ENCODE results near the gene PKNOX2. TPM values are rescaled to one million over a fixed set of nuclear protein-coding genes. Genes with fewer than 3 reads are reported as not detected.

Gene PKNOX2
- total RNA-seq, 1 experiment from 2014 or later: not detected

DNA sequence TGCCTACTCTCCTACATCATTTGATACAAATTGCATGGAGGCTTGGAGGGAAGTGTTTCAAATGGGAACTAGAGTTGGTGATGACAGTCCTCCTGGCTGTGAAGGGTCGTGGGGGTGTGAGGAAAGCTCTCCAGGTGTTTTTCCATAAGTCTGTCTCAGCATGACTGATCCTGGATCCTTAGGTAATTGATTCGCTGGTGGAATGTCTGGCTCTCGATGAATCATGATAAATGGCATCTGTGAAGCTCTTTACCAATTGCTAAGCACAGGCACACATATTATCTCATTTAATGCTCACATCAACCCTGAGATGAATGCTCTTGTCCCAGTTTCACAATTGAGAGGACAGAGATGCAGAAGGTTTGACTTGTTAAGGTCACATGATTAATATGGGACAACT lies 107.5 kb downstream of the PKNOX2 start:
- Mint-ChIP-seq H3K4me1 (ENCODE audit: low read depth, unreplicated experiment) (no peaks in the 10 kb centered on the region), H3K27ac (ENCODE audit: unreplicated experiment) (no peak overlapping the region), H3K36me3 (ENCODE audit: insufficient read depth, unreplicated experiment) (no peaks in the 10 kb centered on the region), H3K9me3 (ENCODE audit: unreplicated experiment) (no peaks in the 10 kb centered on the region), H3K27me3 (ENCODE audit: insufficient read depth, unreplicated experiment) (peaks cover 28% of the 10 kb centered on the region), H3K4me3 (ENCODE audit: unreplicated experiment) (no peak overlapping the region)
- BruUV-seq (replicated peaks): no TSS peak
- H3K4me1 ChIP-seq: no peaks in the 10 kb centered on the region
- no peak overlapping the region for H3K4me3 ChIP-seq (ENCODE audit: low read depth, low read length)
- H3K36me3 ChIP-seq (ENCODE audit: control insufficient read depth, insufficient read depth, low read length): no peaks in the 10 kb centered on the region
- intact Hi-C loops (cut with micrococcal nuclease; ENCODE audit: unreplicated experiment): loop anchor here (10.0 kb wide), 1 partner anchor 223 kb away; the partner anchor contains the start of gene FEZ1
- peaks cover 1% of the 10 kb centered on the region for H3K27me3 ChIP-seq (replicated peaks; ENCODE audit: control insufficient read depth, insufficient read depth, low read length)
- H3K9me3 ChIP-seq: no peaks in the 10 kb centered on the region
- ChIA-PET POLR2A (no interaction called here), CTCF (no interaction called here)
- TF ChIP-seq, protein P1, sequence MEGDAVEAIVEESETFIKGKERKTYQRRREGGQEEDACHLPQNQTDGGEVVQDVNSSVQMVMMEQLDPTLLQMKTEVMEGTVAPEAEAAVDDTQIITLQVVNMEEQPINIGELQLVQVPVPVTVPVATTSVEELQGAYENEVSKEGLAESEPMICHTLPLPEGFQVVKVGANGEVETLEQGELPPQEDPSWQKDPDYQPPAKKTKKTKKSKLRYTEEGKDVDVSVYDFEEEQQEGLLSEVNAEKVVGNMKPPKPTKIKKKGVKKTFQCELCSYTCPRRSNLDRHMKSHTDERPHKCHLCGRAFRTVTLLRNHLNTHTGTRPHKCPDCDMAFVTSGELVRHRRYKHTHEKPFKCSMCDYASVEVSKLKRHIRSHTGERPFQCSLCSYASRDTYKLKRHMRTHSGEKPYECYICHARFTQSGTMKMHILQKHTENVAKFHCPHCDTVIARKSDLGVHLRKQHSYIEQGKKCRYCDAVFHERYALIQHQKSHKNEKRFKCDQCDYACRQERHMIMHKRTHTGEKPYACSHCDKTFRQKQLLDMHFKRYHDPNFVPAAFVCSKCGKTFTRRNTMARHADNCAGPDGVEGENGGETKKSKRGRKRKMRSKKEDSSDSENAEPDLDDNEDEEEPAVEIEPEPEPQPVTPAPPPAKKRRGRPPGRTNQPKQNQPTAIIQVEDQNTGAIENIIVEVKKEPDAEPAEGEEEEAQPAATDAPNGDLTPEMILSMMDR (IDR thresholded peaks at IDR 0.05; ENCODE audit: insufficient read depth in 1 of 2, low read depth in 1 of 2, low read length in 1 of 2, severe bottlenecking in 1 of 2, unreplicated experiment in 1 of 2): no peak
- DNase-seq: no peak

DNA sequence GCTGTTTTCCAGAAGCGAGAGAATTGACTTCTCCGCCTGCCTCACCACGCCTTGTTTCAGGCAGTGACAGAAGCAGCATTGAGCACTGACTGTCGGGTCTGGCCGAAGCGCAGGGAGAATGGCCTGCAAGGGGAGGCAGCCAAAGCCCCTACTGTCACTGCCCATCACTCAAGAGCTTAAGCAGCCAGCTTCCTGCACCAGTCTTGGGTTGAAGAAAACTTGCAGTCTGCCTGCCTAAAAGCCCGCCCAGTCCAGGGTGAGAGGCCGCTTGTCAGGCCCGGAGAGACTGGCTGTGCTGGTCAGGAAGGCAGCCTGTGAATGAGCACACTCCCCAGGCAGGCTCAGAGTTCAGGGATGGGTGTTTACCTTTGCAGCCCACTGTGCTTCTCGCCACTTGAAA lies 108.3 kb downstream of the PKNOX2 start:
- CTCF ChIA-PET: no interaction called here
- no peak for DNase-seq
- Histone ChIP-seq H3K27me3 (replicated peaks; ENCODE audit: control insufficient read depth, insufficient read depth, low read length) (peaks cover 1% of the 10 kb centered on the region; the same call in 1 of the 2 replicates), H3K9me3 (no peaks in the 10 kb centered on the region), H3K4me1 (no peaks in the 10 kb centered on the region), H3K4me3 (ENCODE audit: low read depth, low read length) (no peak overlapping the region), H3K36me3 (ENCODE audit: control insufficient read depth, insufficient read depth, low read length) (no peaks in the 10 kb centered on the region)
- no TSS peak for BruUV-seq (replicated peaks)
- Mint-ChIP-seq H3K36me3 (ENCODE audit: insufficient read depth, unreplicated experiment) (no peaks in the 10 kb centered on the region), H3K9me3 (ENCODE audit: unreplicated experiment) (no peaks in the 10 kb centered on the region), H3K4me3 (ENCODE audit: unreplicated experiment) (no peak overlapping the region), H3K27ac (ENCODE audit: unreplicated experiment) (no peak overlapping the region), H3K27me3 (ENCODE audit: insufficient read depth, unreplicated experiment) (peaks cover 21% of the 10 kb centered on the region), H3K4me1 (ENCODE audit: low read depth, unreplicated experiment) (no peaks in the 10 kb centered on the region)
- TF ChIP-seq, protein P1 (IDR thresholded peaks at IDR 0.05; ENCODE audit: insufficient read depth in 1 of 2, low read depth in 1 of 2, low read length in 1 of 2, severe bottlenecking in 1 of 2, unreplicated experiment in 1 of 2): no peak
- POLR2A ChIA-PET: no interaction called here
- intact Hi-C loops (cut with micrococcal nuclease; ENCODE audit: unreplicated experiment): loop anchor here (10.0 kb wide), 1 partner anchor 222 kb away; the partner anchor contains the start of gene FEZ1

DNA sequence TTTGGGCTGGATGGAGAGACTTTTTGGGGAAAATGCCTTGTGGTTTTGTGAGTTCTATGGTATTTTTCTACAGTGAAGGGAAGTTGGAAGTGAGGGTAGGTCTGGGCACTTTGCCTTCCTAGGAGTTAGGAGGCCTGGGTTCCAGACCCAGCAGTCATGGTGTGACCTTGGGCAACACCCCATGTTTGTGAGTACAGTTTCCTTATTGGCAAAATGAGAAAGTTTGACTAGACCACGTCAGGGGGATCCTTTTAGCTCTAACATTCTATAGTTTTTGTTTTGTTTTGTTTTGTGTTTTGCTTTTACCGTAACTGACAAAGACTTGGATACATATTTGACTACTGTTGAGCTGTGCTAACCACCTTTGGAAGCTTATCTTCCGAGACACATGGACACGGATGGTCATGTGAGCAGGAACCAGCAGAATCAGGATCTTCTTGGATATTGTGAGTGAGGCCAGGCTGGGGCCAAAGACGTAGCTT lies 109.0 kb downstream of the PKNOX2 start:
- H3K4me3 Mint-ChIP-seq (ENCODE audit: unreplicated experiment): no peak overlapping the region
- TF ChIP-seq, protein P1 (IDR thresholded peaks at IDR 0.05; ENCODE audit: insufficient read depth in 1 of 2, low read depth in 1 of 2, low read length in 1 of 2, severe bottlenecking in 1 of 2, unreplicated experiment in 1 of 2): no peak
- H3K4me1 Mint-ChIP-seq (ENCODE audit: low read depth, unreplicated experiment): no peaks in the 10 kb centered on the region
- intact Hi-C loops (cut with micrococcal nuclease; ENCODE audit: unreplicated experiment): loop anchor here (10.0 kb wide), 1 partner anchor 221 kb away; the partner anchor contains the start of gene FEZ1
- POLR2A ChIA-PET: no interaction called here
- CTCF ChIA-PET: no interaction called here
- Histone ChIP-seq H3K36me3 (ENCODE audit: control insufficient read depth, insufficient read depth, low read length) (no peaks in the 10 kb centered on the region), H3K4me3 (ENCODE audit: low read depth, low read length) (no peak overlapping the region), H3K4me1 (no peaks in the 10 kb centered on the region), H3K27me3 (replicated peaks; ENCODE audit: control insufficient read depth, insufficient read depth, low read length) (peaks cover 1% of the 10 kb centered on the region; the same call in 1 of the 2 replicates), H3K9me3 (no peaks in the 10 kb centered on the region)
- BruUV-seq (replicated peaks): no TSS peak
- no peaks in the 10 kb centered on the region for H3K9me3 Mint-ChIP-seq (ENCODE audit: unreplicated experiment)
- H3K36me3 Mint-ChIP-seq (ENCODE audit: insufficient read depth, unreplicated experiment): no peaks in the 10 kb centered on the region
- DNase-seq: no peak
- H3K27me3 Mint-ChIP-seq (ENCODE audit: insufficient read depth, unreplicated experiment): peaks cover 24% of the 10 kb centered on the region
- no peak overlapping the region for H3K27ac Mint-ChIP-seq (ENCODE audit: unreplicated experiment)

All from Caco-2 (cell line).